Loucy (cell line): Measurements from ENCODE around the gene ARHGEF12.

Experiments
- H2AFZ ChIP-seq: fragments of 200-600 bp; sonication (generic); 2 replicates; pipeline ENCODE4 v1.6.0; 2016; ENCODE audit warnings: antibody characterized with exemption, mild to moderate bottlenecking, low read length, moderate library complexity
- H3F3A ChIP-seq: fragments of 200-600 bp; 2 replicates; pipeline ENCODE4 v1.6.0; 2016; ENCODE audit warnings: antibody characterized with exemption, low read depth, mild to moderate bottlenecking
- H3K27me3 ChIP-seq: fragments of 200-600 bp; sonication (generic); 2 replicates; pipeline ENCODE4 v1.6.1; 2014; ENCODE audit warnings: low read length, mild to moderate bottlenecking; ENCODE audit not compliant: insufficient read depth, poor library complexity, severe bottlenecking
- H3K36me3 ChIP-seq: fragments of 200-600 bp; sonication (generic); 2 replicates; pipeline ENCODE4 v1.6.1; 2016; ENCODE audit warnings: low read length; ENCODE audit not compliant: insufficient read depth
- H3K4me1 ChIP-seq: fragments of 200-600 bp; sonication (generic); 2 replicates; pipeline ENCODE4 v1.5.1; 2014; ENCODE audit warnings: low read length, mild to moderate bottlenecking; ENCODE audit not compliant: insufficient read depth, poor library complexity, severe bottlenecking
- H3K4me2 ChIP-seq: fragments of 200-600 bp; sonication (generic); 2 replicates; pipeline ENCODE4 v1.6.0; 2014; ENCODE audit warnings: antibody characterized with exemption, low read length, low read depth, mild to moderate bottlenecking; ENCODE audit not compliant: poor library complexity, severe bottlenecking
- H3K4me3 ChIP-seq: fragments of 200-600 bp; sonication (generic); 2 replicates; pipeline ENCODE4 v1.5.1; 2014; ENCODE audit warnings: low read length, mild to moderate bottlenecking, mixed read lengths; ENCODE audit not compliant: poor library complexity, severe bottlenecking
- H3K79me2 ChIP-seq: fragments of 200-600 bp; sonication (generic); 2 replicates; pipeline ENCODE4 v1.6.1; 2014; ENCODE audit warnings: low read length; ENCODE audit not compliant: insufficient read depth
- H3K9ac ChIP-seq: fragments of 200-600 bp; sonication (generic); 2 replicates; pipeline ENCODE4 v1.6.0; 2014; ENCODE audit warnings: mild to moderate bottlenecking, low read depth, low read length, moderate library complexity; ENCODE audit not compliant: poor library complexity, severe bottlenecking
- H3K9me2 ChIP-seq: fragments of 200-600 bp; sonication (generic); replicated peaks from 2 replicates; pipeline ENCODE4 v1.6.1; 2016; ENCODE audit warnings: low read depth, low read length, mixed read lengths
- H3K9me3 ChIP-seq: fragments of 200-600 bp; sonication (generic); 2 replicates; pipeline ENCODE4 v1.6.1; 2014; ENCODE audit warnings: mild to moderate bottlenecking, antibody characterized with exemption, low read length, low read depth; ENCODE audit not compliant: insufficient read depth
- H4K20me1 ChIP-seq: fragments of 200-600 bp; sonication (generic); 2 replicates; pipeline ENCODE4 v1.6.0; 2014; ENCODE audit warnings: antibody characterized with exemption, low read length, mild to moderate bottlenecking; ENCODE audit not compliant: insufficient read depth, poor library complexity, severe bottlenecking
- CTCF ChIP-seq: fragments of 200-600 bp; sonication (generic); conservative IDR thresholded peaks from 2 replicates; pipeline ENCODE4 v1.5.1; 2014; ENCODE audit warnings: mild to moderate bottlenecking, antibody characterized with exemption, low read length
- EZH2phosphoT487 ChIP-seq: fragments of 200-600 bp; IDR thresholded peaks from 2 replicates; pipeline ENCODE4 v1.6.1; 2018; ENCODE audit warnings: antibody characterized with exemption, mild to moderate bottlenecking, moderate library complexity, borderline replicate concordance

The ARHGEF12 gene

GRCh38 chr11:120352405-120352804 lies 16.2 kb downstream of the ARHGEF12 start:
- Histone ChIP-seq H3K36me3 (no peaks in the 10 kb centered on the region), H3F3A (0 out of 2 replicates have a peak, but pooled peaks cover 2% of the 10 kb centered on the region), H3K4me1 (no peaks in the 10 kb centered on the region), H3K9me2 (no peaks in the 10 kb centered on the region), H3K27me3 (peaks cover 96% of the 10 kb centered on the region), H2AFZ (no peak overlapping the region), H3K4me3 (no peak overlapping the region), H3K9me3 (no peaks in the 10 kb centered on the region), H3K79me2 (no peaks in the 10 kb centered on the region), H4K20me1 (no peaks in the 10 kb centered on the region), H3K9ac (no peak overlapping the region), H3K4me2 (no peak overlapping the region)
- TF ChIP-seq CTCF, result no peak
- TF ChIP-seq EZH2phosphoT487, result no peak

- Histone ChIP-seq H3K27me3 (peaks cover 96% of the 10 kb centered on the region), H3K4me3 (no peak overlapping the region), H3K9me2 (no peaks in the 10 kb centered on the region), H3K36me3 (no peaks in the 10 kb centered on the region), H3K4me1 (no peaks in the 10 kb centered on the region), H2AFZ (no peak overlapping the region), H3K9ac (no peak overlapping the region), H4K20me1 (no peaks in the 10 kb centered on the region), H3K9me3 (no peaks in the 10 kb centered on the region), H3F3A (no peaks in the 10 kb centered on the region), H3K79me2 (no peaks in the 10 kb centered on the region), H3K4me2 (no peak overlapping the region)
- TF ChIP-seq EZH2phosphoT487 (no peak), CTCF (no peak)
These were observed 17.9 kb downstream of the ARHGEF12 start for GRCh38 chr11:120354068-120354467.

- Histone ChIP-seq H2AFZ (no peak overlapping the region), H3K4me2 (no peak overlapping the region), H3K9me2 (no peaks in the 10 kb centered on the region), H3K9me3 (no peaks in the 10 kb centered on the region), H3F3A (no peaks in the 10 kb centered on the region), H3K9ac (no peak overlapping the region), H3K4me3 (no peak overlapping the region), H3K4me1 (no peaks in the 10 kb centered on the region), H3K27me3 (peaks cover 96% of the 10 kb centered on the region), H3K79me2 (no peaks in the 10 kb centered on the region), H4K20me1 (no peaks in the 10 kb centered on the region), H3K36me3 (no peaks in the 10 kb centered on the region)
- no peak for TF ChIP-seq CTCF
These were observed 18.6 kb downstream of the ARHGEF12 start for GRCh38 chr11:120354779-120355178.
